Body of pancreas (tissue), 4 donors: ENCODE data around the gene SLC52A1. TPM values are rescaled to one million over a fixed set of nuclear protein-coding genes. Genes with fewer than 3 reads are reported as not detected.
A peak's percentile ranks its signal among the peaks of the same experiment; 100 is the strongest.

Experiments
- ATAC-seq: fragments of 150-250 bp; one replicate; pipeline ENCODE4 v1.9.1; 2016
- DNase-seq, 4 donors: peaks; one replicate each; pipeline ENCODE4 v3.0.0-alpha.2; 2019
- H3K27ac ChIP-seq, 4 donors: fragments of 200-600 bp; sonication (generic); 1 replicate in 3 of 4; 2 replicates in 1 of 4; pipeline versions ENCODE4 v1.5.1 to v1.6.1; 2016 to 2019; ENCODE audit warnings: mild to moderate bottlenecking in 1 of 4, mixed read lengths in 1 of 4, moderate library complexity in 1 of 4
- H3K27me3 ChIP-seq, 2 donors: fragments of 200-600 bp; sonication (generic); one replicate each; pipeline ENCODE4 v1.6.0; 2016; ENCODE audit warnings: mild to moderate bottlenecking in 1 of 2
- H3K36me3 ChIP-seq, 2 donors: fragments of 200-600 bp; sonication (generic); replicated peaks in 1 of 2; 2 replicates each; pipeline ENCODE4 v1.5.1; 2016; ENCODE audit warnings: low read depth in 2 of 2; ENCODE audit not compliant: insufficient read depth in 1 of 2
- H3K4me1 ChIP-seq: fragments of 200-600 bp; sonication (generic); one replicate; pipeline ENCODE4 v1.6.0; 2016
- H3K4me3 ChIP-seq, 2 donors: fragments of 200-600 bp; sonication (generic); 1 replicate in 1 of 2; 2 replicates in 1 of 2; pipeline ENCODE4 v1.5.1; 2016 to 2019
- H3K9me3 ChIP-seq, 3 donors: fragments of 200-600 bp; sonication (generic); 1 replicate in 2 of 3; 2 replicates in 1 of 3; pipeline ENCODE4 v1.5.1; 2016
- CTCF ChIP-seq, 7 experiments: fragments of 450-650 bp in 4 of 7; fragments of 200-600 bp in 3 of 7; sonication (generic) in 3 of 7; IDR thresholded peaks; one replicate each; pipeline ENCODE4 v1.5.1; 2016 to 2019; ENCODE audit warnings: antibody characterized with exemption in 7 of 7
- POLR2A ChIP-seq, 3 donors: fragments of 450-650 bp; IDR thresholded peaks; one replicate each; pipeline ENCODE4 v1.6.1; 2016; ENCODE audit warnings: antibody characterized with exemption in 3 of 3, mild to moderate bottlenecking in 2 of 3
- WGBS, 2 donors: methylation state at CpG; one replicate each; pipeline ENCODE4 v1.1.5; 2017; 5-methylcytosine and 5-hydroxymethylcytosine counted together
- intact Hi-C: fragments of 100-400 bp; cut with DNase I; formaldehyde crosslinking; loops from one replicate; pipeline ENCODE4 v1.15.1; 2023
- total RNA-seq, 2 donors: library from RNA; depleted of rRNA; stranded (reverse); fragments of >200 nt; gene quantifications; one replicate each; pipeline ENCODE4 v1.1.0, GENCODE V29; 2016

SLC52A1 gene
- total RNA-seq, 2 donors from 2014 or later = not detected

GRCh38 chr17:5023588-5024147, 11.6 kb downstream of the SLC52A1 start:
- Histone ChIP-seq H3K27me3 (no peaks in the 10 kb centered on the region), H3K9me3 (no peaks in the 10 kb centered on the region), H3K27ac (no peak overlapping the region), H3K4me3 (no peak overlapping the region), H3K4me1 (no peaks in the 10 kb centered on the region), H3K36me3 (peaks cover 13 to 25% of the 10 kb centered on the region in 2 donors)
- TF ChIP-seq CTCF (IDR thresholded peaks at IDR 0.05) (no peak), POLR2A (IDR thresholded peaks at IDR 0.05) (no peak)
- ATAC-seq = no peak
- intact Hi-C loops = no loop called here
- DNase-seq = no peak
- 89 to 92% methylated on average over 18 to 29 of the region's 29 CpGs for WGBS, 2 donors

- intact Hi-C loops = no loop called here
- Histone ChIP-seq H3K27me3 (no peaks in the 10 kb centered on the region), H3K36me3 (peaks cover 13 to 25% of the 10 kb centered on the region in 2 donors), H3K4me1 (no peaks in the 10 kb centered on the region), H3K9me3 (no peaks in the 10 kb centered on the region), H3K27ac (no peak overlapping the region), H3K4me3 (no peak overlapping the region)
- DNase-seq (no peak), ATAC-seq (no peak)
- TF ChIP-seq CTCF (IDR thresholded peaks at IDR 0.05) (no peak), POLR2A (IDR thresholded peaks at IDR 0.05) (no peak)
- WGBS, 2 donors = 92 to 95% methylated on average over 14 to 22 of the region's 30 CpGs
Measured at GRCh38 chr17:5022171-5022711, 13.0 kb downstream of the SLC52A1 start.

GRCh38 chr17:5020502-5021023, 14.7 kb downstream of the SLC52A1 start:
- no peak for TF ChIP-seq POLR2A (IDR thresholded peaks at IDR 0.05)
- TF ChIP-seq CTCF (IDR thresholded peaks at IDR 0.05) = no peak
- Histone ChIP-seq H3K36me3 (peaks cover 13 to 31% of the 10 kb centered on the region in 2 donors), H3K4me1 (no peaks in the 10 kb centered on the region), H3K4me3 (no peak overlapping the region), H3K9me3 (no peaks in the 10 kb centered on the region), H3K27ac (no peak overlapping the region), H3K27me3 (no peaks in the 10 kb centered on the region)
- WGBS, 2 donors = 82 to 85% methylated on average over 20 of the region's 20 CpGs
- no peak for ATAC-seq
- intact Hi-C loops = no loop called here
- no peak for DNase-seq

- TF ChIP-seq CTCF (IDR thresholded peaks at IDR 0.05) (peak in 1 of 7 experiments; percentile 4), POLR2A (IDR thresholded peaks at IDR 0.05) (no peak)
- Histone ChIP-seq H3K27me3 (no peaks in the 10 kb centered on the region), H3K27ac (no peak overlapping the region), H3K4me3 (no peak overlapping the region), H3K9me3 (no peaks in the 10 kb centered on the region), H3K4me1 (no peaks in the 10 kb centered on the region), H3K36me3 (peaks cover 16 to 35% of the 10 kb centered on the region in 2 donors)
- DNase-seq (no peak), ATAC-seq (peak; percentile 35)
- intact Hi-C loops = no loop called here
- 56 to 67% methylated on average over 1 of the region's 1 CpG for WGBS, 2 donors
Measured at GRCh38 chr17:5019475-5019956, 15.7 kb downstream of the SLC52A1 start.
